Keratinocyte (primary cell): Measurements from ENCODE around the gene MND1. TPM values are rescaled to one million over a fixed set of nuclear protein-coding genes. Genes with fewer than 3 reads are reported as not detected.

ENCODE experiments used
- DNase-seq: peaks from one replicate; pipeline ENCODE4 v3.0.0-alpha.2; 2011; ENCODE audit warnings: low read depth, missing footprints, low spot score
- FAIRE-seq: peaks from 2 replicates; lab custom pipeline; 2011; peaks lifted over from hg19 to GRCh38; lab: Jason Lieb, UNC
- H2AFZ ChIP-seq: 2 replicates; pipeline ENCODE4 v1.6.0; 2012; ENCODE audit warnings: low read length, control low read depth, inconsistent platforms; ENCODE audit not compliant: control insufficient read depth
- H3K27ac ChIP-seq: 2 replicates; pipeline ENCODE4 v1.5.1; 2011; ENCODE audit warnings: low read length; ENCODE audit not compliant: control insufficient read depth, insufficient read depth
- H3K27me3 ChIP-seq: 3 replicates; pipeline ENCODE4 v1.6.0; 2011; ENCODE audit warnings: low read length; ENCODE audit not compliant: control insufficient read depth, insufficient read depth; ENCODE audit errors: extremely low read depth
- H3K36me3 ChIP-seq, 2 experiments: 2 replicates in 1 of 2; 3 replicates in 1 of 2; pipeline ENCODE4 v1.5.1; 2011; ENCODE audit warnings: low read length in 2 of 2, mild to moderate bottlenecking in 1 of 2; ENCODE audit not compliant: control insufficient read depth in 2 of 2, insufficient read depth in 2 of 2; ENCODE audit errors: extremely low read depth in 1 of 2
- H3K4me1 ChIP-seq: 3 replicates; pipeline ENCODE4 v1.5.1; 2011; ENCODE audit warnings: low read length; ENCODE audit not compliant: control insufficient read depth, insufficient read depth; ENCODE audit errors: extremely low read depth
- H3K4me2 ChIP-seq: 3 replicates; pipeline ENCODE4 v1.6.0; 2011; ENCODE audit warnings: low read depth, low read length; ENCODE audit not compliant: control insufficient read depth, insufficient read depth; ENCODE audit errors: extremely low read depth
- H3K4me3 ChIP-seq, 3 experiments: fragments of 200-600 bp in 1 of 3; sonication (generic) in 1 of 3; 2 replicates in 2 of 3; 3 replicates in 1 of 3; pipeline ENCODE4 v1.5.1; 2011 to 2016; ENCODE audit warnings: low read length in 3 of 3, mild to moderate bottlenecking in 3 of 3, control low read depth in 2 of 3, inconsistent platforms in 1 of 3, low read depth in 1 of 3, mixed read lengths in 1 of 3, mixed run types in 1 of 3, moderate library complexity in 1 of 3; ENCODE audit not compliant: control insufficient read depth in 2 of 3, insufficient read depth in 2 of 3; ENCODE audit errors: extremely low read depth in 1 of 3
- H3K79me2 ChIP-seq: 2 replicates; pipeline ENCODE4 v1.6.0; 2012; ENCODE audit warnings: low read length; ENCODE audit not compliant: control insufficient read depth, insufficient read depth
- H3K9ac ChIP-seq: 3 replicates; pipeline ENCODE4 v1.6.0; 2011; ENCODE audit warnings: low read length; ENCODE audit not compliant: control insufficient read depth, insufficient read depth; ENCODE audit errors: extremely low read depth
- H3K9me1 ChIP-seq: 3 replicates; pipeline ENCODE4 v1.6.0; 2011; ENCODE audit warnings: low read length; ENCODE audit not compliant: control insufficient read depth, insufficient read depth; ENCODE audit errors: extremely low read depth
- H3K9me3 ChIP-seq: 2 replicates; pipeline ENCODE4 v1.5.1; 2012; ENCODE audit warnings: low read depth, low read length; ENCODE audit not compliant: control insufficient read depth
- H4K20me1 ChIP-seq: 3 replicates; pipeline ENCODE4 v1.6.0; 2011; ENCODE audit warnings: low read length; ENCODE audit not compliant: control insufficient read depth, insufficient read depth; ENCODE audit errors: extremely low read depth
- EZH2 ChIP-seq: IDR thresholded peaks from one replicate; pipeline ENCODE4 v1.6.1; 2012; ENCODE audit warnings: inconsistent platforms, mild to moderate bottlenecking, low read length, moderate library complexity
- dilution Hi-C: fragments of 300-500 bp; cut with MboI; formaldehyde crosslinking; loops from one replicate; pipeline ENCODE4 v1.7.0; 2020; ENCODE audit warnings: low sequenced_read_pairs; ENCODE audit not compliant: extremely low pct_ligation_motif_present
- polyA plus RNA-seq, 5 experiments: library from polyadenylated mRNA; depleted of rRNA in 3 of 5; stranded (reverse) in 3 of 5; stranded (forward) in 1 of 5; unstranded in 1 of 5; fragments of >200 nt; gene quantifications; 1 replicate in 1 of 5; 2 replicates in 3 of 5; 3 replicates in 1 of 5; pipeline versions ENCODE4 v1.2.1 to v1.2.3, GENCODE V29; 2011 to 2012; ENCODE audit warnings: missing spikeins in 2 of 5, low read depth in 1 of 5, low replicate concordance in 1 of 5
- TF ChIP-seq, protein P1 (sequence below), 3 experiments: IDR thresholded peaks in 1 of 3; conservative IDR thresholded peaks in 1 of 3; optimal IDR thresholded peaks in 1 of 3; 2 replicates in 2 of 3; 3 replicates in 1 of 3; pipeline versions ENCODE3 to v1.5.1; 2011; ENCODE audit warnings: low read length in 3 of 3, mild to moderate bottlenecking in 3 of 3, moderate library complexity in 2 of 3, control low read depth in 1 of 3, inconsistent platforms in 1 of 3; ENCODE audit not compliant: insufficient read depth in 2 of 3; ENCODE audit errors: extremely low read depth in 1 of 3

Gene MND1
- polyA plus RNA-seq, 1 donor (not counting 4 experiments of a cell fraction or from before 2014, with no cell fraction given), result 4.9 TPM

- dilution Hi-C loops, result no loop called here
- H3K9me1 ChIP-seq, result no peaks in the 10 kb centered on the region
- H2AFZ ChIP-seq, result no peak overlapping the region
- H3K36me3 ChIP-seq, result no peaks in the 10 kb centered on the region
- H3K4me3 ChIP-seq, result no peak overlapping the region
- no peaks in the 10 kb centered on the region for H3K9me3 ChIP-seq
- H3K9ac ChIP-seq, result no peak overlapping the region
- FAIRE-seq (no peak), DNase-seq (no peak)
- peaks cover 13% of the 10 kb centered on the region for H3K4me1 ChIP-seq
- TF ChIP-seq, protein P1, sequence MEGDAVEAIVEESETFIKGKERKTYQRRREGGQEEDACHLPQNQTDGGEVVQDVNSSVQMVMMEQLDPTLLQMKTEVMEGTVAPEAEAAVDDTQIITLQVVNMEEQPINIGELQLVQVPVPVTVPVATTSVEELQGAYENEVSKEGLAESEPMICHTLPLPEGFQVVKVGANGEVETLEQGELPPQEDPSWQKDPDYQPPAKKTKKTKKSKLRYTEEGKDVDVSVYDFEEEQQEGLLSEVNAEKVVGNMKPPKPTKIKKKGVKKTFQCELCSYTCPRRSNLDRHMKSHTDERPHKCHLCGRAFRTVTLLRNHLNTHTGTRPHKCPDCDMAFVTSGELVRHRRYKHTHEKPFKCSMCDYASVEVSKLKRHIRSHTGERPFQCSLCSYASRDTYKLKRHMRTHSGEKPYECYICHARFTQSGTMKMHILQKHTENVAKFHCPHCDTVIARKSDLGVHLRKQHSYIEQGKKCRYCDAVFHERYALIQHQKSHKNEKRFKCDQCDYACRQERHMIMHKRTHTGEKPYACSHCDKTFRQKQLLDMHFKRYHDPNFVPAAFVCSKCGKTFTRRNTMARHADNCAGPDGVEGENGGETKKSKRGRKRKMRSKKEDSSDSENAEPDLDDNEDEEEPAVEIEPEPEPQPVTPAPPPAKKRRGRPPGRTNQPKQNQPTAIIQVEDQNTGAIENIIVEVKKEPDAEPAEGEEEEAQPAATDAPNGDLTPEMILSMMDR (optimal IDR thresholded peaks at IDR 0.05 in 1 of 3, IDR thresholded peaks at IDR 0.05 in 1 of 3, conservative IDR thresholded peaks at IDR 0.05 in 1 of 3; ENCODE audit: extremely low read depth in 1 of 3, insufficient read depth in 2 of 3, low read length in 3 of 3), result no peak
- TF ChIP-seq EZH2, result no peak
- no peaks in the 10 kb centered on the region for H3K27me3 ChIP-seq
- H3K27ac ChIP-seq, result no peak overlapping the region
- H4K20me1 ChIP-seq, result no peaks in the 10 kb centered on the region
- H3K4me2 ChIP-seq, result no peak overlapping the region
- peaks cover 12% of the 10 kb centered on the region for H3K79me2 ChIP-seq
Measured at GRCh38 chr4:153346563-153346962, 2.1 kb downstream of the MND1 start.

DNA sequence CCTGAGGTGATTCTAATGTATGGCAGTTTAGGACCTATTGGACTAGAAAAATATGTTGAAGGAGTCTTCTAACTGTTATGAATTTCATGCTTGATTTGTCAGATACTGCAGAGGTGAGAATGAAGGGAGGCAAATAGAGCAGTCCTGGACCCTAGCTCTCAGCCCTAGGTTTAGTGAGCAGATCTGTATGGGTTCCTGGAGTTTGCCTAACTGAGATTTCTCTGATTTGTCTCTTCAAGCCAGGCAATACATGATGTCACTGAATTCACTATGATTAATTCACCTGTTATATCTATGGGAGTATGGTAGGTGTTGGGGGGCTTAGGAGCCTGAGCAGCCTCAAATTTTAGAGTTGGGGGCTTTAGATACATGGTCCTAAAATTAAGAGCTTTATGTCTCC is 2.6 kb downstream of the MND1 start:
- peaks cover 12% of the 10 kb centered on the region for H3K79me2 ChIP-seq
- no peak for DNase-seq
- no peaks in the 10 kb centered on the region for H4K20me1 ChIP-seq
- TF ChIP-seq, protein P1 (optimal IDR thresholded peaks at IDR 0.05 in 1 of 3, IDR thresholded peaks at IDR 0.05 in 1 of 3, conservative IDR thresholded peaks at IDR 0.05 in 1 of 3; ENCODE audit: extremely low read depth in 1 of 3, insufficient read depth in 2 of 3, low read length in 3 of 3), result no peak
- TF ChIP-seq EZH2, result no peak
- no peaks in the 10 kb centered on the region for H3K9me3 ChIP-seq
- H3K27ac ChIP-seq, result no peak overlapping the region
- H3K9me1 ChIP-seq, result no peaks in the 10 kb centered on the region
- H3K4me2 ChIP-seq, result no peak overlapping the region
- no peak for FAIRE-seq
- H3K4me1 ChIP-seq, result peaks cover 8% of the 10 kb centered on the region
- H3K9ac ChIP-seq, result no peak overlapping the region
- no peaks in the 10 kb centered on the region for H3K27me3 ChIP-seq
- H2AFZ ChIP-seq, result no peak overlapping the region
- no peak overlapping the region for H3K4me3 ChIP-seq
- H3K36me3 ChIP-seq, result no peaks in the 10 kb centered on the region
- dilution Hi-C loops, result no loop called here
